NB4 (cell line): ENCODE data around the gene ARHGAP24.

Experiments used
- MYC ChIP-seq: IDR thresholded peaks from 2 replicates; pipeline ENCODE4 v1.6.1; 2011; ENCODE audit warnings: low read depth, low read length
- POLR2A ChIP-seq: IDR thresholded peaks from 2 replicates; pipeline ENCODE4 v1.6.1; 2011; ENCODE audit warnings: mild to moderate bottlenecking; ENCODE audit not compliant: insufficient read length; ENCODE audit errors: extremely low read depth
- TF ChIP-seq, protein P1 (sequence below): IDR thresholded peaks from one replicate; pipeline ENCODE4 v1.5.1; 2012; ENCODE audit warnings: low read depth, low read length
- TF ChIP-seq, protein P2 (sequence below): IDR thresholded peaks from 2 replicates; pipeline ENCODE4 v1.6.1; 2011; ENCODE audit warnings: low read depth, low read length

DNA sequence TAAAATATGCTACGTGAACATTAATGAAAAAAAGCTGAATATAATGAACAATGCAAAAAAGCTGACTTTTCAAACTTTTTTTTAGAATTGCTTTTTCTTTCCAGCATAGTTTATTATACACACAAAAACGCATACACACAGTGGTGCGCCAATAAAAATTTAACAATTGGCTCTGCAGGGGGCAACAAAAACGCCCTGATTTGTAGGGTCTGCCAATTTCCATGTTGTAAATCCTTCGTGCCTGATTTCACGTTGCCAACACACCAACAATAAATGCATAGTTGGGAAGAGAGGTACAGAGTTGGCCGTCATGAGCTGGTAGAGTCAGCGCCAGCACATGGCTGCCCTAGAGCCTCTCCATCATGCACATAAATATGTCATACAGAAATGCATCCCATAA is 551.8 kb downstream of the ARHGAP24 start:
- no peak for TF ChIP-seq MYC
- TF ChIP-seq, protein P1, sequence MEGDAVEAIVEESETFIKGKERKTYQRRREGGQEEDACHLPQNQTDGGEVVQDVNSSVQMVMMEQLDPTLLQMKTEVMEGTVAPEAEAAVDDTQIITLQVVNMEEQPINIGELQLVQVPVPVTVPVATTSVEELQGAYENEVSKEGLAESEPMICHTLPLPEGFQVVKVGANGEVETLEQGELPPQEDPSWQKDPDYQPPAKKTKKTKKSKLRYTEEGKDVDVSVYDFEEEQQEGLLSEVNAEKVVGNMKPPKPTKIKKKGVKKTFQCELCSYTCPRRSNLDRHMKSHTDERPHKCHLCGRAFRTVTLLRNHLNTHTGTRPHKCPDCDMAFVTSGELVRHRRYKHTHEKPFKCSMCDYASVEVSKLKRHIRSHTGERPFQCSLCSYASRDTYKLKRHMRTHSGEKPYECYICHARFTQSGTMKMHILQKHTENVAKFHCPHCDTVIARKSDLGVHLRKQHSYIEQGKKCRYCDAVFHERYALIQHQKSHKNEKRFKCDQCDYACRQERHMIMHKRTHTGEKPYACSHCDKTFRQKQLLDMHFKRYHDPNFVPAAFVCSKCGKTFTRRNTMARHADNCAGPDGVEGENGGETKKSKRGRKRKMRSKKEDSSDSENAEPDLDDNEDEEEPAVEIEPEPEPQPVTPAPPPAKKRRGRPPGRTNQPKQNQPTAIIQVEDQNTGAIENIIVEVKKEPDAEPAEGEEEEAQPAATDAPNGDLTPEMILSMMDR = no peak
- TF ChIP-seq POLR2A = no peak
- TF ChIP-seq, protein P2, sequence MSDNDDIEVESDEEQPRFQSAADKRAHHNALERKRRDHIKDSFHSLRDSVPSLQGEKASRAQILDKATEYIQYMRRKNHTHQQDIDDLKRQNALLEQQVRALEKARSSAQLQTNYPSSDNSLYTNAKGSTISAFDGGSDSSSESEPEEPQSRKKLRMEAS = no peak
